Measurements from ENCODE around the gene MCU.
"Not testable (repeated sequence)": the region's sequence is repeated elsewhere in the genome, so short reads cannot be mapped to it uniquely, and the experiment has no call there.

MCU gene

GRCh38 chr10:72762042-72762441 lies 70.1 kb downstream of the MCU start:
- DNase-seq (ENCODE audit: low spot score), result no peak

GRCh38 chr10:72763201-72763600 lies 71.3 kb downstream of the MCU start:
- no peak for DNase-seq (ENCODE audit: low spot score)

GRCh38 chr10:72764151-72764550 lies 72.2 kb downstream of the MCU start:
- DNase-seq (ENCODE audit: low spot score), result no peak

- DNase-seq (ENCODE audit: low spot score), result no peak
Observed at GRCh38 chr10:72765051-72765745, 73.3 kb downstream of the MCU start.

GRCh38 chr10:72771195-72771594 lies 79.3 kb downstream of the MCU start:
- not testable (repeated sequence) for DNase-seq (ENCODE audit: low spot score)

GRCh38 chr10:72772031-72772430 lies 80.1 kb downstream of the MCU start:
- DNase-seq (ENCODE audit: low spot score), result no peak

- DNase-seq (ENCODE audit: low spot score), result no peak
Observed at GRCh38 chr10:72779874-72780273, 87.9 kb downstream of the MCU start.

GRCh38 chr10:72782649-72783330 lies 90.8 kb downstream of the MCU start:
- DNase-seq (ENCODE audit: low spot score), result no peak

GRCh38 chr10:72783410-72783833 lies 91.5 kb downstream of the MCU start:
- no peak for DNase-seq (ENCODE audit: low spot score)

GRCh38 chr10:72784551-72785351 lies 92.8 kb downstream of the MCU start:
- DNase-seq (ENCODE audit: low spot score), result no peak

- DNase-seq (ENCODE audit: low spot score), result no peak
Observed at GRCh38 chr10:72785409-72785808, 93.5 kb downstream of the MCU start.

- no peak for DNase-seq (ENCODE audit: low spot score)
Observed at GRCh38 chr10:72790216-72790990, 98.5 kb downstream of the MCU start.

GRCh38 chr10:72792288-72792687 lies 100.3 kb downstream of the MCU start:
- no peak for DNase-seq (ENCODE audit: low spot score)

- DNase-seq (ENCODE audit: low spot score), result no peak
Observed at GRCh38 chr10:72793752-72794151, 101.8 kb downstream of the MCU start.

- DNase-seq (ENCODE audit: low spot score), result no peak
Observed at GRCh38 chr10:72794260-72794659, 102.3 kb downstream of the MCU start.

GRCh38 chr10:72796042-72796441 lies 104.1 kb downstream of the MCU start:
- DNase-seq (ENCODE audit: low spot score), result no peak

- no peak for DNase-seq (ENCODE audit: low spot score)
Observed at GRCh38 chr10:72796538-72796937, 104.6 kb downstream of the MCU start.

GRCh38 chr10:72800000-72800740 lies 108.2 kb downstream of the MCU start:
- DNase-seq (ENCODE audit: low spot score), result no peak

GRCh38 chr10:72800741-72801092 lies 108.8 kb downstream of the MCU start:
- DNase-seq (ENCODE audit: low spot score), result no peak

GRCh38 chr10:72801263-72801868 lies 109.4 kb downstream of the MCU start:
- no peak for DNase-seq (ENCODE audit: low spot score)

GRCh38 chr10:72802332-72802731 lies 110.4 kb downstream of the MCU start:
- no peak for DNase-seq (ENCODE audit: low spot score)

Measured in hematopoietic multipotent progenitor cell treated with erythropoietin and hydrocortisone succinate and interleukin-3 and kit ligand, for 15 days (in vitro differentiated cells).